Suppressor macrophage (primary cell): ENCODE data around the gene FOXP1.
"Not testable (repeated sequence)": the region's sequence is repeated elsewhere in the genome, so short reads cannot be mapped to it uniquely, and the experiment has no call there.

Experiments
- DNase-seq, 4 experiments: peaks; one replicate each; pipeline ENCODE4 v3.0.0-alpha.2; 2020 to 2022

The FOXP1 gene

DNA sequence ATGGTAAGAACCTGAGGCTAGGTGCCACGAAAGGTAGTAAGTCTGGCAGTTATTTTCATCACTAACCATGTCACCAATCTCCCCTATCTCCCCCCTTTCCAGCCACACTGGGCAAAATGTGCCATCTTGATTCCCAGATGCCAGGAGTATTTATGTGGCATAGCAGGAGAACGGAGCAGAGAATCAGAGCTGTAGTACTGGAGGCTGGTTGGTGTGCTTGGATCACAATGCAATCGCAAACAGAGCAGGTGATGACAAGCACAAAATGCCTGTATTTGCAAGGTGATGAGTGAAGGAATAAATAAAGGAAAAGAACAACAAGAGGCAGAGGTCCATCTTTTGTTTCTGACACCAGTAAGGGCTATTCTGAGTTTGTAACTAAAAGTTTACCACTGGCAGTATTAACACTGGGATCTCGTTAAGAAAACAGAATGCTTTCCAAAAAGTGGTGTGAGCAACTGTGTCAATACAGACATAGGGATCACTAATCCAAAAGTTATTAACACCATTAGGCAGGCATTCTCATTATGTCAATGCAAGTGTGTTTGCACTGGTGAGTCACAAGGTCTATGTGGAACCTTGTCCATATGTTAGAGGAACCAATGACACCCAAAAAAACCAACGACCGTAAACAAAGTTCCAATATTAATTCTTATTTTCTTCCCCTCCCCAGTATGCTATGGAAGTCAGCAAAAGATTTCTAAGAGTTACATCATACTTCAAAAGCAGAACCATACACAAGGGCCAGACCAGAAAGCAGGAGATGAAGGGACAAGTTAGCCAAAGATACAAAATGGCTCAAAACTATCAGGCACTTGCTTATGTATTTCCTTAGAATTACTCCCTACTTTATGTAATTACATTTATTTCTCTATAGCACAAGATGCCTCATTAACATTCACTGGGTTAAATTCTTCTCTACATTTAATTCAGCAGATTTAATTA lies 556.6 kb downstream of the FOXP1 start:
- DNase-seq = peak; percentile 43 to 83 (median 62)

DNA sequence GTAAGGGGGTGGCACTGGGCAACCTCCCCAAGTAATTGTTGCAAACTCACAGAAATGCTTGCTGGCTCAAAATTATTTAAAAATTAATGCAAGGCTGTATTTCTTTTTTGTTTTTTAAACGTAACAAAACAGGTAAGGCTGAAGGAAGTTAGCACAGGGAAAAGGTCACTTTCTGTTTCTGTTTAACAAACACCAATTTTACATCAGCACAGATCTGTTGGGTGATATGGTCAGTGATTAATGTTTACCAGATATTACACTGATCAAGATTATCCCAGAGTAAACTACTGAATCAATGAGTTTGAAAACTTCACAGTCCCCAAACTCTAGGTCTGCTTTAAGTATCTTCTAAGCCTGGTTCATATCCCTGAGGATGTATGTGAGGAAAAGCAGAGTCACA lies 558.0 kb downstream of the FOXP1 start:
- no peak for DNase-seq

- no peak for DNase-seq
These were observed 558.5 kb downstream of the FOXP1 start for GRCh38 chr3:71025010-71025409.

- DNase-seq = peak in 3 of 4 experiments; percentile 18 to 33 (median 23)
These were observed 560.8 kb downstream of the FOXP1 start for GRCh38 chr3:71022551-71023335.

- no peak for DNase-seq
These were observed 564.7 kb downstream of the FOXP1 start for GRCh38 chr3:71018799-71019198.

GRCh38 chr3:71016178-71016845 lies 567.2 kb downstream of the FOXP1 start:
- no peak for DNase-seq

GRCh38 chr3:71014616-71015015 lies 568.9 kb downstream of the FOXP1 start:
- DNase-seq = not testable (repeated sequence)

DNA sequence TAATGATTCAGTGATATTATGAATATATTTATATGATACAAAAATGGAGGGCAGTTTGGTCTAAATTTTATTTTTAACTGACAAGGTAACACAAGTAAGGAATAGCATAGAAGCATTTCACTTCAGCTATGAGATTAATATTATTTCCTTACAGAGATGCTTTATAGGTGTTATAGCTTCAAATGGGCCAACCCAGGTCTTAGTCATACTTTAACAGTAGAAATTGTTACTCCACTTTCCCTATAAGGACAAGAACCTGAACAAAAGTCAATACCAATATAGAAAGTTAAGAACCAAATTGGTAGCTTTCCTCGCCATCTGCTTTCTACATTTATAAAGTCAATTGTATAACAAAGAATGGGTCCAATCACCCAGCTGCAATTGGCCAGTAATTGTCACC lies 570.6 kb downstream of the FOXP1 start:
- DNase-seq = no peak

- no peak for DNase-seq
These were observed 571.8 kb downstream of the FOXP1 start for GRCh38 chr3:71011565-71012287.

- no peak for DNase-seq
These were observed 572.6 kb downstream of the FOXP1 start for GRCh38 chr3:71010726-71011455.

- no peak for DNase-seq
These were observed 575.1 kb downstream of the FOXP1 start for GRCh38 chr3:71008350-71008935.

- peak in 3 of 4 experiments; percentile 28 to 79 (median 62) for DNase-seq
These were observed 576.4 kb downstream of the FOXP1 start for GRCh38 chr3:71006810-71007785.

- no peak for DNase-seq
These were observed 577.7 kb downstream of the FOXP1 start for GRCh38 chr3:71005702-71006321.

DNA sequence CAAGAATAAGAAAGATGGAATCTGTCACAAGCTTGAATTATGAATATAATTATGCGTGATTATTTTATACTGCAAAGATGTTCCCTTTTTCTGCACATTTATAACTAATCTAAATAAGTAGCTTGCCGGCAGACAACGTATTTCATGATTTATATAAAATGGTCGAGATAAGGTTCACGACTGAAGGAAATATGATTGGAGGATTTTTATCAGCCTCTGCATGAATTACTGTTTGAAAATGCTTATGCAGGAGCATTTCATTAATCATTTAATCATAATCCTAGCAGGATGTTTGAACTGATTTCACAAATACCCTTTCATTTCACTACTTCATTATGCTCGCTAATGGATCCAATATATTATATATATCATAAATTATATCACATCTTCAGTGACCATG lies 580.0 kb downstream of the FOXP1 start:
- no peak for DNase-seq

GRCh38 chr3:71002298-71002697 lies 581.2 kb downstream of the FOXP1 start:
- DNase-seq = no peak

DNA sequence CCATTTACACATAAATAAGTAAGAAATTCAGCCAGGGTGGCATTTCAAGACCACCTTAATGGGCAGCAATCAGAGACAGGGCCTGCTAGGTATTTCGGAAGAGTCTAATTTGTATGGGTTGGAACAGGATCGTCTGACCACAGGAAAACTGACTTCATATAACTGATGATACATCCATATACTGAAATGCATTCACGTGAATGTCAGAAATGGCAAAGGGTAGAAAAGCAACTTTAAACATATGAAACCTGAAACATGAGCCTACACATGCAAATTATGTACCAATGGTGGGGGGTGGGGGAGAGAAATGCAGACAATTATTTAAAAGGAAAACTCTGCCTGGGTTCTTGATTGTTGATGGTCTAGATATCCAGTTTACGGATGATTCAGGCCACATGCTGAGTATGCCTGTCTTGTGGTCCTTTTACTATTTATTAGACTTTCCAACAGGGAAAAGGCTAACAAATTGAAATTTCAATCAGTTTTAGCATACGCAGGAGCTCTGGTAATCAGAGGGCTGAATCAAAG lies 582.2 kb downstream of the FOXP1 start:
- no peak for DNase-seq

DNA sequence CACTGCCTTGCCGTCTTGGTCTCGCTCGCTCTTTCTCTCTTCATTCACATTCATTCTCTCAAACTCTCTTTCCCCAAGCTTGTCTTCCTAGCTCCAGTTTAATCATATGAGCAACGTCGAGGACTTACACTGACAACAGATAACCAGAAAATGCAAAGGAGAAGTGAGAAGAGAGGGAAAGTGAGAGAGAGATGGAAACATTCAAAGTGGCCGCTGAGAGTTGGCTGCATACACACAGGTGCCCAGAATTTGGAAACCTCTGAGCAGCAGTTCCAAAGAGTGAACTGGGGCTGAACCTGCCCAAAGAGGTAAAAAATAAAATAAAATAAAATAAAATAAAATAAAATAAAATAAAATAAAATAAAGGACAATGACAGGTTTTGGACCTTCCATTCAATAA lies 583.0 kb downstream of the FOXP1 start:
- DNase-seq = no peak

DNA sequence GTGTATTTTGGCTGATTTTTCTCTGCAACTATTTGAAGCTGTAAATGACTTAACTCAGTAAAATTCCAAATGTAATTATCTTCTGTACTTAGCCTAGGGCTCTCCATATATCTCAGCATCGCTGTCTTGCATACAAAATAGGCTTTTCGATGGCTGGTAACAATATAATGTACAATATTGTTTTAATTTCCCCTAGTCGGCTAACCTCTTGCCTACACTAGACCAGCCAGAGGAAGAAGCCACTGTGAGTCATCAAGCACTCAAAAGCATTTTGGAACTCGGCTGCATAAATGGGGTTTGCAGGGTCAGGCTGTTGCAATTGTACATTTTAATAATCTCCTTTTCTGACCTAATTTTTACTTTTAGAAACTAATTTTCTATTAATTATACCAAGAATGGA lies 583.8 kb downstream of the FOXP1 start:
- peak; percentile 62 to 79 (median 72) for DNase-seq

- DNase-seq = no peak
These were observed 587.4 kb downstream of the FOXP1 start for GRCh38 chr3:70996082-70996481.
